Bronchial epithelial cell (primary cell): Measurements from ENCODE around the gene GM2A. TPM values are rescaled to one million over a fixed set of nuclear protein-coding genes. Genes with fewer than 3 reads are reported as not detected.

Experiments
- DNase-seq: peaks from one replicate; pipeline ENCODE4 v3.0.0-alpha.2; 2010; ENCODE audit warnings: low read depth
- FAIRE-seq: peaks from 2 replicates; lab custom pipeline; 2011; peaks lifted over from hg19 to GRCh38; lab: Jason Lieb, UNC
- H3K27me3 ChIP-seq: 2 replicates; pipeline ENCODE4 v1.5.1; 2011; ENCODE audit warnings: low read length; ENCODE audit not compliant: control insufficient read depth, insufficient read depth
- H3K36me3 ChIP-seq: 2 replicates; pipeline ENCODE4 v1.5.1; 2011; ENCODE audit warnings: low read length; ENCODE audit not compliant: control insufficient read depth, insufficient read depth
- H3K4me3 ChIP-seq: 2 replicates; pipeline ENCODE4 v1.5.1; 2011; ENCODE audit warnings: mild to moderate bottlenecking, low read depth, low read length, control low read depth
- total RNA-seq: library from RNA; depleted of rRNA; stranded (reverse); fragments of >200 nt; gene quantifications from 2 replicates; pipeline ENCODE4 v1.2.1, GENCODE V29; 2014
- TF ChIP-seq, protein P1 (sequence below): IDR thresholded peaks from 2 replicates; pipeline ENCODE4 v1.5.1; 2011; ENCODE audit warnings: mild to moderate bottlenecking, moderate library complexity, low read length, control low read depth, inconsistent platforms; ENCODE audit not compliant: insufficient read depth, severe bottlenecking

Gene GM2A
- total RNA-seq, 1 donor from 2014 or later: 121 TPM

DNA sequence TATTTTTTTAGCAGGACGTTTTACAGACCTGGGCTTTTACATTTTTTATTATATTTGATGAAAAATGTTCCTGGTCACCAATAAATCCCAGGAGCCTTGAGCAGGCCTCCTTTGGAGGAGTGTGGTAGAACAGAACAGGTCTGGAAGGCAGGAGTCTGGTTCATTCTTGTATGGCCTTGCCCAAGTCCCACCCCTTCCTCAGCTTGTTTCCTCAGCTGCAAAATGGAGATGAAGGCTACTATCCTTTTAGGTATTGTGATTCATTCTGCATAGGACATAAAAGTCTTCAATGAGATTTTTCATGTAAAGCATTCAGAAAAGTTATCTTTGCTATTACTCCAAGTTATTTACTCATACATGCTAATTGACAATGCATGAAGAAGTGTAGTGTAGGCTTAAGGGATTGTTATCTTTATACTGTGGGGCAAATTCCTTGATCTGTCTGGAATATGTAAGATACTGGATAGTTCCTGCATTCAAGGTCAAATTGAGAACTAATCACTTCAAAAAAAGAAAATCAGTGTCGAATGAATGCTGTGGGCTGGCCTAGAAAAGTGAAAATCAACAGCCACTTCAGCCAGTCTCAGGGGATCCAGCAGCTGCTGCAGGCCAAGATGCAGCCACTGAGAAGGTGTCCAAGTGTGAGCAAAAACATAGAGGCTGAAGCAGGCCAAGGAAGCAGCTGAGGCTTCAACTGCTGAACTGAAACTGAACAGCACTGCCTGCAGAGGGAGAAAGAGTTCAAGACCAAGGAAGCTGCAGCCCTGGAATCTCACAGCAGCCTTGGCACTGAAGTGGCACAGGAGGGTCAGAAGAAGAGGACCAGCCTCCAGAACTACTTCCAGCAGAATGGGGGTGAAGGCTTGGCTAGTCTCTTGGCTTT lies 66.1 kb downstream of the GM2A start:
- Histone ChIP-seq H3K27me3 (no peaks in the 10 kb centered on the region), H3K4me3 (no peak overlapping the region), H3K36me3 (no peaks in the 10 kb centered on the region)
- DNase-seq: peak; percentile 18
- TF ChIP-seq, protein P1, sequence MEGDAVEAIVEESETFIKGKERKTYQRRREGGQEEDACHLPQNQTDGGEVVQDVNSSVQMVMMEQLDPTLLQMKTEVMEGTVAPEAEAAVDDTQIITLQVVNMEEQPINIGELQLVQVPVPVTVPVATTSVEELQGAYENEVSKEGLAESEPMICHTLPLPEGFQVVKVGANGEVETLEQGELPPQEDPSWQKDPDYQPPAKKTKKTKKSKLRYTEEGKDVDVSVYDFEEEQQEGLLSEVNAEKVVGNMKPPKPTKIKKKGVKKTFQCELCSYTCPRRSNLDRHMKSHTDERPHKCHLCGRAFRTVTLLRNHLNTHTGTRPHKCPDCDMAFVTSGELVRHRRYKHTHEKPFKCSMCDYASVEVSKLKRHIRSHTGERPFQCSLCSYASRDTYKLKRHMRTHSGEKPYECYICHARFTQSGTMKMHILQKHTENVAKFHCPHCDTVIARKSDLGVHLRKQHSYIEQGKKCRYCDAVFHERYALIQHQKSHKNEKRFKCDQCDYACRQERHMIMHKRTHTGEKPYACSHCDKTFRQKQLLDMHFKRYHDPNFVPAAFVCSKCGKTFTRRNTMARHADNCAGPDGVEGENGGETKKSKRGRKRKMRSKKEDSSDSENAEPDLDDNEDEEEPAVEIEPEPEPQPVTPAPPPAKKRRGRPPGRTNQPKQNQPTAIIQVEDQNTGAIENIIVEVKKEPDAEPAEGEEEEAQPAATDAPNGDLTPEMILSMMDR: peak; percentile 27
- no peak for FAIRE-seq

Other genes starting within 250 kb of the GM2A start
- 79.0 and 182 TPM in 2 replicates for gene GPX3, start 232.6 kb upstream of the GM2A start, total RNA-seq
- 65.6 and 75.3 TPM in 2 replicates for gene TNIP1, start 172.2 kb upstream of the GM2A start, total RNA-seq
- gene ANXA6, start 95.4 kb upstream of the GM2A start, total RNA-seq: 1.3 and 11.3 TPM in 2 replicates
- 0.79 and 1.7 TPM in 2 replicates for gene CCDC69, start 29.1 kb upstream of the GM2A start, total RNA-seq
- not detected in 2 replicates for gene SLC36A3, start 50.6 kb downstream of the GM2A start, total RNA-seq
- not detected in 2 replicates for gene SLC36A2, start 94.4 kb downstream of the GM2A start, total RNA-seq
- gene SLC36A1, start 194.4 kb downstream of the GM2A start, total RNA-seq: 4.5 and 4.9 TPM in 2 replicates